Loucy (cell line): ENCODE results near the gene GNAQ.

Experiments used
- CTCF ChIP-seq: fragments of 200-600 bp; sonication (generic); conservative IDR thresholded peaks from 2 replicates; pipeline ENCODE4 v1.5.1; 2014; ENCODE audit warnings: mild to moderate bottlenecking, antibody characterized with exemption, low read length
- EZH2phosphoT487 ChIP-seq: fragments of 200-600 bp; IDR thresholded peaks from 2 replicates; pipeline ENCODE4 v1.6.1; 2018; ENCODE audit warnings: antibody characterized with exemption, mild to moderate bottlenecking, moderate library complexity, borderline replicate concordance

GRCh38 chr9:77843076-77843870 lies 188.3 kb downstream of the GNAQ start:
- TF ChIP-seq CTCF (no peak), EZH2phosphoT487 (no peak)
